ENCODE results near the gene PPP4R3C.

DNA sequence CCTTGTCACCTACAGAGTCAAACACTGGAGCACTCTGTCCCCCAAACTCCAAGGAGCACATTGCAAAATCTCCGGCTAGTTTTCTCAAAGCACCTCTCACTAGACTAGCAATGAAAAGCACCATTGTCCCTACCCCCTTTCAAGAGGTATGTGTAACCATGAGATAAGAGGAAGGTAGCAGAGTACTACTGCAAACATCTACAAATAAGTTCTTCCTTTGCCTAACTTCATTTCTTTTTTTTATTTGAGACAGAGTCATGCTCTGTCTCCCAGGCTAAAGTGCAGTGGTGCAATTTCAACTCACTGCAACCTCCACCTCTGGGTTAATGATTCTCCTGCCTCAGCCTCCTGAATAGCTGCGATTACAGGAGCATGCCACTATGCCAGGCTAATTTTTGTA lies 17.7 kb downstream of the PPP4R3C start:
- TF ChIP-seq GATA3 (IDR thresholded peaks at IDR 0.05; ENCODE audit: low read depth, low read length) (no peak), GATA2 (IDR thresholded peaks at IDR 0.05; ENCODE audit: low read depth, low read length) (no peak)
